RPMI8226 (cell line): Measurements from ENCODE around the gene TMEM181.
"Not testable (repeated sequence)": the region's sequence is repeated elsewhere in the genome, so short reads cannot be mapped to it uniquely, and the experiment has no call there.

Experiments used
- DNase-seq: peaks from one replicate; pipeline ENCODE4 v3.0.0-alpha.2; 2015

The TMEM181 gene

GRCh38 chr6:158538741-158539140 lies 21.1 kb upstream of the TMEM181 start:
- no peak for DNase-seq

GRCh38 chr6:158539413-158539812 lies 20.5 kb upstream of the TMEM181 start:
- DNase-seq, result no peak

- no peak for DNase-seq
Observed at GRCh38 chr6:158539881-158540280, 20.0 kb upstream of the TMEM181 start.

DNA sequence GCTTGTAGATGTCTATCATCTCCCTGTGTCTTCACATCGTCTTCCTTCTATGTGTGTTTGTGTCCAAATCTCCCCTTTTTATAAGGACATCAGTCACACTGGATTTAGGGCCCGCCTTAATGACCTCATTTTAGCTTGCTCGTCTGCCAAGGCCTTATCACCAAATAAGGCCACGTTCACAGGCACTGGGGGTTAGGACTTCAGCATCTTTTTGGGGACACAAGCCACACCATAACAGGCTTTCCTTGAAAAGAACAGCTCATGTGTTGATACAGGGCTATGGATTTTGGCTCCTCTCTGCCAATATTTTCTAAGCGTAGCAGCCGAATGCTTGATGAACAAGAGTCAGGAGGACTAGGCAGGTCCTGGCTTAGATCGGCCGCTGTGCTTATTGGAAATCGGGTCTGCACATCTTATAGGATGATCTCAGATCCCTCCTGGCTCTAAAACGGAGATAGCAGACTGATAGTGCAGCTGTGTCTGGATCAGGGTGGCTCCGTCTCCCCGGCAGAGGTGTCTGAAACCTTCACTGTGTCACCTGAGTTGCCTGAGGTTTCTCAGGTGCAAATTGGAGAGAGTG lies 16.2 kb upstream of the TMEM181 start:
- no peak for DNase-seq

GRCh38 chr6:158544428-158544827 lies 15.5 kb upstream of the TMEM181 start:
- DNase-seq, result no peak

- no peak for DNase-seq
Observed at GRCh38 chr6:158545043-158545966, 14.6 kb upstream of the TMEM181 start.

- no peak for DNase-seq
Observed at GRCh38 chr6:158548418-158549161, 11.3 kb upstream of the TMEM181 start.

DNA sequence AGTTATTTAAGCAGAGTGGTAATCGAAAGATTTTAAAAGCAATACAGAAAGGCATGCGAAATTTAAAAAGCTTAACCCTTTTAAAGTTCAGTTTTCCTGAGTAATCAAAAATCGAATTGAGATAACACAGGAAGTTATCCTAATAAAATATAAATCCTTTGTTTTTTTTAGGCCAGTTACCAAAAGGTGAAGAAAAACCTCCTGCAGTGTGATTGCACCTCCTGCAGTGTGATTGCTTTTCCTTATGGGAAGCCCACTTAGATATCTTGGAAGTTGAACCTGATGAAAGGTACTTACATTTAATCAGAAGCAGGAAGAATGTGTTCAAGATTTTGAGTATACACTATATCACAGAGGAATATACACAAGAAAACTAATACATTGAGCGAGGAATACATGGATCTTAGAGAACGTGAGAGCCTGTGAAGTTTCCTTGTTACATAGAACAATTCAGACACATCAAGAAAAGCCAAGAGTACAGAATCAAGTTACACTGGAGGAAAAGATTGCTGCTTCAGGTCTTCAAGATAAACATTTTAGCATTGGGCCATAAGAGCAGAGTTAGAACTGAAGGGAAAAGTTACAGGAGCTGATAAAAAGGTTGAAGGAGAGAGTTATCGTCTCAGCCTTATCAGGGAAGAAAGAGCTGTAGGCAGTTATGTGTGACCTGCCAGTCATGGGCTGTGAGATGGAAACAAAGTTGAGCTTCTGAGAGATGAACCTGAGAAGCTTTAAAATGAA lies 7.7 kb upstream of the TMEM181 start:
- DNase-seq, result no peak

GRCh38 chr6:158552796-158553138 lies 7.1 kb upstream of the TMEM181 start:
- no peak for DNase-seq

DNA sequence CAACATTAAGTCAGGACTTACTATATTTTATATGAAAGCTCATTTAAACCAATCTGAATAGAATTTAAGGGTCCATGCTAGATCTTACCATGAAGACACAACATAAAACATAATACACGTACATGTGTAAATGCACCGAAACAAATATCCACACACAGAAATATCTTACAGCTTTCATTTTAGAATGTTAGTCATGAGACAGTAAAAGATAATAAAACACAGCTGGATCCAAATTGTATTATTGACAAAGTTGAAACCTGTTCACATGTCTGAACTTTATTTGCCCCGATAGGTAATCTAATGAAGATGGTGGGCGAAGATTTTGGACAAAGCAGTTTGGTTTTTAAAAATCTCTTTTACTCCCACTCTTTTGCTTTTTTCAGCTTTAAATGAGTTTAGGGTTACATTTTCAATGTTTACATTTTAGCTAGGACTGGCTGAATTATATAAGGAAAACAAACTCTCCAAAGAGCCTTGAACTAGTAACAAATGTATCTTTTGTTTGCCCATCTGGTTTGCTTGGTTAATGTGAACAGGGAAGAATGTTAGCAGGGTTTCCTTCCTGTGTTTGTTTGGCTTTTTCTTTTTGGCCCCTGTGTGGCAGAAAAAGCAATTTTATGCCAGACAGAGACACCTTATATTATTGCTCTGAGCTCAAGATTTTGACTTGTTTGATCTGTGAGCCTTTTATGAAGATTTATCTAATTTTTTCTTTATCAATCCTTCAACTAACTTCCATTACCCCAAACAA lies 5.1 kb upstream of the TMEM181 start:
- no peak for DNase-seq

- DNase-seq, result no peak
Observed at GRCh38 chr6:158556113-158556512, 3.8 kb upstream of the TMEM181 start.

DNA sequence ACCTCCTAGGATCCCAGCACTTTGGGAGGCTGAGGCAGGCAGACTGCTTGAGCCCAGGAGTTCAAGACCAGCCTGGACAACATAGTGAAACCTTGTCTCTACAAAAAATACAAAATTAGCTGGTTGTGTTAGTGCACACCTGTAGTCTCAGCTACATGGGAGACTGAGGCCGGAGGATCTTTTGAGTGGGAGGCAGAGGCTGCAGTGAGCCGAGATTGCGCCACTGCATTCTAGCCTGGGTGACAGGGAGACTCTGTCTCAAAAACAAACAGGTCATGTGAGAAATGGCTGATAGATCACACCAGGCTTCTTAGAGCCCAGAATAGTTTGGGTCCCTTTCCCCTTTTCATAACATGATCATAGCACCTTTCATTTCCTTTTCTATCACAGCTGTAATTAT lies 2.8 kb upstream of the TMEM181 start:
- DNase-seq, result not testable (repeated sequence)

DNA sequence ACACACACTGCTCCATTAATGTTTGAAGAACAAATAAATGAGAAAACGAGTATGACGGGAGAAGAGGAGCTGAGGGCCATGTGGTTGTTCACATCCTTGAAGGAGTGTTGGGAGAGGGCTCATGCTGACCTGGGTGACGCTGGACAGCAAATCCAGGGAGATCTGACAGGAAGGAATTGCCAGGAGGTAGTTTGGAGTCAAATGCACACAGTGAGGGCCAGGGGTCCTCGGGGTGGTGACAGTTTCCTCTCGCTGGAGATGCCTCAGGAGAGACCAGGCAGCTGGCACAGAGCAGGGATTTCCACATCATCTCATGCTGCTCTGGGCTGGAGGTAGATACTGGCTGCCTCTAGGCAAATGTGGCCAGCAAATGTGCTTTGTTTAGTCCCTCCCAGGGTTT lies 2.0 kb upstream of the TMEM181 start:
- no peak for DNase-seq

GRCh38 chr6:158558415-158559306 lies 1.2 kb upstream of the TMEM181 start:
- no peak for DNase-seq

GRCh38 chr6:158559338-158559894 lies 475 bp upstream of the TMEM181 start:
- peak; percentile 5 for DNase-seq

DNA sequence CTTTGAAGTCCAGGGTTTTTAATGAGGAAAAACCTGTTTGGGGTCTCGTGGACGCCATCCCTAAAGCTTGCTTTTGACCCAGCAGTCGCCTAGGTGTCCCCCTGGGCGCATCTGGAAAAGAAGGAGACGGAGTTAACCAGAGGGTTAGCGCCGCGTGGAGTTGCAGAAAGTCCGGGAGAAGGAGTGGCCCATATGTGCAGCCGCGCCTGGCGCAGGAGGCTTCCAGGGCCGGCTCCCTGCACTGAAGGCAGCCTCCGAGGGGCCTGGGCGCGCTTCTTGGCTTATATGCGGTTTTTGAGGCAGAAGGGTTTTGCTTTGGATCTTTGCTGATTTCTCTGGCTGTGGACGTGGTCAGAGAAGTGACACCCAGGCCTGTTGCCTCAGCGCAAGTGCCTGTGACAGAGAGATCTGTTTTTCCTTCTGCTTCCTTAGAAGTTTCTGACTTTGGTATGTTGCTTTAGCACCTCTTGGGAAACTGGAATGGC lies 987 bp downstream of the TMEM181 start:
- DNase-seq, result peak; percentile 32

GRCh38 chr6:158561321-158561884 lies 1.5 kb downstream of the TMEM181 start:
- DNase-seq, result no peak

DNA sequence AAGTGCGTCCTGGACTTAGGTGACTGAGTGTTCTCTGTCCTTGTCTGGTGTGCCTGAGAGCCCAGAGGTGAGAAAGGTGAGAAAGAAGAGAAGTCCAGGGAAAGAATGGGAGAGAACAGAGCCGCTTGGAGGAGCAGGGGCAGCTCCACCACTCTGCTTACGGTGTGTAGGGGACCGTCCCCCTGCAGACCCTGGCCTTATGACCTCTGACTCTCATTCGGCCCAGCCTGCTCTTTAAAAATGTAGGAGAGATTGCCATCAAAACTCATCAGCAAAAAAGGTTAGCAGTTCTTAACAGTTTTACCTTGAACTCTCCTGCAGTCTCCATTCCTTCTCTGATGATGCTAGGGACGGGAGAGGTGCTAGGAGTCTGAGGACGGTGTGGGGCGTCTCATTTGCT lies 2.0 kb downstream of the TMEM181 start:
- no peak for DNase-seq

DNA sequence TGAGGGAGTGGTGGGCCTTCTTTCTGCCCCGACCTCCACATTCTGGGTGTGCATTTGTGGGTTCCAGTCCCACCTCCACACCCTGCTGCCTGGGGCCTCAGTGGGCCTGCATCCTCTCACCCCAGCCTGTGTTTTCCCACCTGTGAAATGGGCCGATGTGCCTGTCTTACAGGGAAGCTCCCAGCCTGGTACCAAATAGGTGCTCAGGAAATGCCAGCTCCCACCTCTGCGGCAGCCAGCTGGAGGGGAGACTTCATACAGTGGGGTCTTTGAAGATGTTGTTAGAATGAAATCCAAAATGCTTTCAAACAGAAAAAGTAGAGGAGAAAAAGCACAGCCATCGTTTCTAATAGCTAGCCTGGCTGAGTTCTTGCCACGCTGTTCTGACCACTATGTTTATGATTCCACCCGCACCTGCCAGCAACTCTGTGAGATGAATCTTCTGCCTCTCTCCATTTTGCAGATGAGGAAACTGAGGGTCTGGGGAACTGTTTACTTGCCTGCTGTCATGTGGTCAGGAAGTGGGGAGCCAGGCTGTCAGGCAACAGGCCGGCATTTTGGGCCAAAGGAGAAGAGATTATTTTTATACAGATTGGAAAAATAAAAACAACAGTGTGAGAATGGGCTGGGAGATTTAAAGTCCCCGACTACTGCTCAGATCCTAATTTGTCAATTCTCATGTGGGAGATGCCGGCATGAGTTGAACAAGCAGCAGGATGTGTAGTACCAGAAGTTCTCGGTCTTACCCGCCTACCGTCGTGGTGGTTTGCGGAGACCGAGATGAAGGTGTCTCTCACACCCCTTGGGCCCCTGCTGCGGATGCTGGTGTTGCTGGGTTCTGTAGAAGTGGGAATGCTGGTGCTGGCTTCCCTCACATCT lies 4.6 kb downstream of the TMEM181 start:
- no peak for DNase-seq

- no peak for DNase-seq
Observed at GRCh38 chr6:158565122-158565429, 5.2 kb downstream of the TMEM181 start.
